ENCODE measurements around the gene ZNF23. TPM values are rescaled to one million over a fixed set of nuclear protein-coding genes. Genes with fewer than 3 reads are reported as not detected.

Gene ZNF23
- total RNA-seq, 1 donor from 2014 or later: 8.3 TPM

- Mint-ChIP-seq H3K9me3 (ENCODE audit: unreplicated experiment) (no peaks in the 10 kb centered on the region), H3K4me1 (ENCODE audit: unreplicated experiment) (peaks cover 7% of the 10 kb centered on the region), H3K27me3 (ENCODE audit: unreplicated experiment) (peaks cover 8% of the 10 kb centered on the region), H3K36me3 (ENCODE audit: low read depth, unreplicated experiment) (peaks cover 5% of the 10 kb centered on the region), H3K27ac (ENCODE audit: unreplicated experiment) (no peak overlapping the region), H3K4me3 (ENCODE audit: unreplicated experiment) (no peak overlapping the region)
- no peak for TF ChIP-seq CTCF (IDR thresholded peaks at IDR 0.05; ENCODE audit: unreplicated experiment)
- no peak for DNase-seq (ENCODE audit: low spot score)
Measured at GRCh38 chr16:71431176-71431575, 30.9 kb downstream of the ZNF23 start.

- Mint-ChIP-seq H3K27ac (ENCODE audit: unreplicated experiment) (no peak overlapping the region), H3K4me1 (ENCODE audit: unreplicated experiment) (peaks cover 7% of the 10 kb centered on the region)
Measured at GRCh38 chr16:71430744-71431143, 31.3 kb downstream of the ZNF23 start.

GRCh38 chr16:71429581-71429980 lies 32.5 kb downstream of the ZNF23 start:
- peaks cover 5% of the 10 kb centered on the region for H3K36me3 Mint-ChIP-seq (ENCODE audit: low read depth, unreplicated experiment)
- peaks cover 14% of the 10 kb centered on the region for H3K27me3 Mint-ChIP-seq (ENCODE audit: unreplicated experiment)
- H3K9me3 Mint-ChIP-seq (ENCODE audit: unreplicated experiment): no peaks in the 10 kb centered on the region
- TF ChIP-seq CTCF (IDR thresholded peaks at IDR 0.05; ENCODE audit: unreplicated experiment): no peak
- H3K4me1 Mint-ChIP-seq (ENCODE audit: unreplicated experiment): peaks cover 7% of the 10 kb centered on the region
- H3K4me3 Mint-ChIP-seq (ENCODE audit: unreplicated experiment): no peak overlapping the region
- no peak for DNase-seq (ENCODE audit: low spot score)
- no peak overlapping the region for H3K27ac Mint-ChIP-seq (ENCODE audit: unreplicated experiment)

More at GRCh38 chr16:71430744-71431143, 31.3 kb downstream of the ZNF23 start:
- H3K36me3 Mint-ChIP-seq (ENCODE audit: low read depth, unreplicated experiment): peaks cover 5% of the 10 kb centered on the region
- no peak for TF ChIP-seq CTCF (IDR thresholded peaks at IDR 0.05; ENCODE audit: unreplicated experiment)
- peaks cover 9% of the 10 kb centered on the region for H3K27me3 Mint-ChIP-seq (ENCODE audit: unreplicated experiment)
- H3K4me3 Mint-ChIP-seq (ENCODE audit: unreplicated experiment): no peak overlapping the region
- H3K9me3 Mint-ChIP-seq (ENCODE audit: unreplicated experiment): no peaks in the 10 kb centered on the region
- DNase-seq (ENCODE audit: low spot score): no peak

GRCh38 chr16:71428883-71429282 lies 33.2 kb downstream of the ZNF23 start:
- peaks cover 14% of the 10 kb centered on the region for H3K27me3 Mint-ChIP-seq (ENCODE audit: unreplicated experiment)

GRCh38 chr16:71428385-71428784 lies 33.7 kb downstream of the ZNF23 start:
- Mint-ChIP-seq H3K4me1 (ENCODE audit: unreplicated experiment) (peaks cover 7% of the 10 kb centered on the region), H3K4me3 (ENCODE audit: unreplicated experiment) (no peak overlapping the region), H3K27me3 (ENCODE audit: unreplicated experiment) (peaks cover 14% of the 10 kb centered on the region), H3K36me3 (ENCODE audit: low read depth, unreplicated experiment) (peaks cover 9% of the 10 kb centered on the region), H3K27ac (ENCODE audit: unreplicated experiment) (no peak overlapping the region), H3K9me3 (ENCODE audit: unreplicated experiment) (no peaks in the 10 kb centered on the region)
- no peak for DNase-seq (ENCODE audit: low spot score)
- no peak for TF ChIP-seq CTCF (IDR thresholded peaks at IDR 0.05; ENCODE audit: unreplicated experiment)

More at GRCh38 chr16:71428883-71429282, 33.2 kb downstream of the ZNF23 start:
- no peak overlapping the region for H3K4me3 Mint-ChIP-seq (ENCODE audit: unreplicated experiment)
- H3K9me3 Mint-ChIP-seq (ENCODE audit: unreplicated experiment): no peaks in the 10 kb centered on the region
- H3K27ac Mint-ChIP-seq (ENCODE audit: unreplicated experiment): no peak overlapping the region
- H3K36me3 Mint-ChIP-seq (ENCODE audit: low read depth, unreplicated experiment): peaks cover 9% of the 10 kb centered on the region
- no peak for DNase-seq (ENCODE audit: low spot score)
- no peak for TF ChIP-seq CTCF (IDR thresholded peaks at IDR 0.05; ENCODE audit: unreplicated experiment)
- peaks cover 7% of the 10 kb centered on the region for H3K4me1 Mint-ChIP-seq (ENCODE audit: unreplicated experiment)
